ENCODE measurements around the gene RNF114.
A peak's percentile ranks its signal among the peaks of the same experiment; 100 is the strongest.
"Not testable (repeated sequence)": the region's sequence is repeated elsewhere in the genome, so short reads cannot be mapped to it uniquely, and the experiment has no call there.

RNF114 gene

DNA sequence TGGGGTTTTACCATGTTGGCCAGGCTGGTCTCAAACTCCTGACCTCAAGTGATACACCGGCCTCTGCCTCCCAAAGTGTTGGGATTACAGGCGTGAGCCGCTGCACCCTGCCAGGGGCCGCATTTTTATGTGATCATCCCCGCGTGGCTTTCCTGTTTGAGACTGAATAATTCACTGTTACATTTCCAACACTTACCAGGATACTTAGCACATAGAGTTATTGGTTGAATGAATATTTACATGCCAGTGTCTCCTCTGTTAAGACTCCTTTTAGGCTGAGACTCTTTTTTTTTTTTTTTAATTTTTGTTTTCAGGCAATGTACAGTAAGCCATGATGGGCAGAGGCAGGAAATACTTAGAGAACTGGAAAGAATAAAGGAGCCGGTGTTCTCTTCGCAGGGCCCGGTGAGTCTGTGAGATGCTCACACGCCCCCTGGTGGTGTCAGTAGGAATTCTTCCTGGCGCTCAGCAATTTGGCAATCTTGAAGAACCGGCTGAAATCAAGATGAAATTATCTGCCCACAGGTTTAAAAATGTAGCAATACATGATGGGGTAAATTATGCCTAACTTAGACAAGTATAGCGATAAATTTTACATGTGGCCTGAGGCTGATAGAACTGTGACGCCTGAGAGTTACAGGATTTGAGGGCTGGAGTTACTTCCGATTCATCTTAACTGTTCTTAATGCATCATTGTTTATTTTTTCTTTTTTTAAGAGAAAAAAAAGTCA, 7.6 kb upstream of the RNF114 start:
- DNase-seq = peak; percentile 78

DNA sequence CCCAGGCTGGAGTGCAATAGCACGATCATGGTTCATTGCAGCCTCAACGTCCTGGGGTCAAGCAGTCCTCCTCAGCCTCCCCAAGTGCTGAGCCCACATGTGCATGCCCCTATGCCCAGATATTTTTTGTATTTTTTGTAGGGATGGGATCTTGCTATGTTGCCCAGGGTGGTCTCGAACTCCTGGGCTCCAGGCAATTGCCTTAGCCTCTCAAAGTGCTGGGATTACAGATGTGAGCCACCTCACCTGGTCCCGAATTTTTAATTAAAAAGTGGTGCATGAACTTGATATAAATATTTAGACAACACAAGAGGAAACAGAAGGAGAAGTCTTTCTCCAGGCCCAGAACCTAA, 7.1 kb upstream of the RNF114 start:
- no peak for DNase-seq

DNA sequence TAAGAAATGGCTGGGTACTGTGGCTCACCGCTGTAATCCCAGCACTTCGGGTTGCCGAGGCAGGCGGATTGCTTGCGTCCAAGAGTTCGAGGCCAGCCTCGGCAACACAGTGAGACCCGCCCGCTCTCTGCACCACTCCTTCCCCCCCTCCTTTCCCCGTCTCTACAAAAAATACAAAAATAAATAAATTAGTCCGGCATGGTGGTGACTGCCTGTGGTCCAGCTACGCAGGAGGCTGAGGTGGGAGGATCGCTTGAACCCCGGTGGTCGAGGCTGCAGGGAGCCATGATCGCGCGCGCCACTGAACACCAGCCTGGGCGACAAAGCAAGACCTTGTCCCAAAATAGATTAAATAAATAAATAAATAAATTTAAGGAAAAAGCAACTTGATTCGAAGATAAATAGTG, 448 bp upstream of the RNF114 start:
- DNase-seq = no peak

DNA sequence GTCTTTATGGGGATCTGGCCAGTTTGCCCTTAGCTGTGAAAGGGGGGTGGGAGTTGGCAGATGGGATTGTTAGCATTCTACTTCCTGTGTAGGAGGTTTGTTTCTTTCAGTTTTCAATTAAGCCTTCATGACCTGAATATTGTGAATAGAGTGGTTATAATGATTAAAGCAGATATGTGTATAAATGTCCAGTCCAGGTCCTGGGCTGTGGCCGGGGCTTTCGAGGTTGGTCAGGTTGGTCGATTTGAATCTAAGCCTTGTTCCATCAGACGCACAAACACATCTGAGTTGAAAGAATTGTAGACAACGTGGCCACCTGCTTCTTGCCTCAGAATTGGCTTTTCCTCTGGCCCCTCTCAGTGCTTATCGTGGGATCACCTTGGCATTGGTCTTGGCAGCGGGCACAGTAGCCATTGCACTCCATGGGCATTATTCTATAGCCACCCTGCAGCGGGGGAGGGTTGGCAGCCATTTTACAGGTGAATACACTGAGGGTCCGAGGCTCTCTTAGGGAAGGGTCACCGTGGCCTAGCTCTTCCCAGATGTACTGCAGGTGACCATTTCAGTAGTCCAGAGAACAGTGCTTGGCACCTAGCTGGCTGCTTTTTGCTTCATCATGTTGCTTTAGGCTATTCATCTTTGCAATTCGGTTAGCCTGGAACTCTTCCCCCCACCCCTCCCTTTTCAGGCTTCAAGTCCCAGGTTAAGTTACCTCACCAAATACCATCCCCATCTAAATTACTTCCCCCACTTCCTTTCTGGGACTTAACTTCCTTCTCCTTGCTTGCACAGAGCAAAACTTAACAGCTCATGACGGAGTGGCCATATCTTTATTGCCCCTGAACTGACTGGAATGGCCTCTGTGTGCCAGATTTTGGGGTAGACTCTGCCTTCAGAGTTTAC, 1.1 kb downstream of the RNF114 start:
- DNase-seq = no peak

DNA sequence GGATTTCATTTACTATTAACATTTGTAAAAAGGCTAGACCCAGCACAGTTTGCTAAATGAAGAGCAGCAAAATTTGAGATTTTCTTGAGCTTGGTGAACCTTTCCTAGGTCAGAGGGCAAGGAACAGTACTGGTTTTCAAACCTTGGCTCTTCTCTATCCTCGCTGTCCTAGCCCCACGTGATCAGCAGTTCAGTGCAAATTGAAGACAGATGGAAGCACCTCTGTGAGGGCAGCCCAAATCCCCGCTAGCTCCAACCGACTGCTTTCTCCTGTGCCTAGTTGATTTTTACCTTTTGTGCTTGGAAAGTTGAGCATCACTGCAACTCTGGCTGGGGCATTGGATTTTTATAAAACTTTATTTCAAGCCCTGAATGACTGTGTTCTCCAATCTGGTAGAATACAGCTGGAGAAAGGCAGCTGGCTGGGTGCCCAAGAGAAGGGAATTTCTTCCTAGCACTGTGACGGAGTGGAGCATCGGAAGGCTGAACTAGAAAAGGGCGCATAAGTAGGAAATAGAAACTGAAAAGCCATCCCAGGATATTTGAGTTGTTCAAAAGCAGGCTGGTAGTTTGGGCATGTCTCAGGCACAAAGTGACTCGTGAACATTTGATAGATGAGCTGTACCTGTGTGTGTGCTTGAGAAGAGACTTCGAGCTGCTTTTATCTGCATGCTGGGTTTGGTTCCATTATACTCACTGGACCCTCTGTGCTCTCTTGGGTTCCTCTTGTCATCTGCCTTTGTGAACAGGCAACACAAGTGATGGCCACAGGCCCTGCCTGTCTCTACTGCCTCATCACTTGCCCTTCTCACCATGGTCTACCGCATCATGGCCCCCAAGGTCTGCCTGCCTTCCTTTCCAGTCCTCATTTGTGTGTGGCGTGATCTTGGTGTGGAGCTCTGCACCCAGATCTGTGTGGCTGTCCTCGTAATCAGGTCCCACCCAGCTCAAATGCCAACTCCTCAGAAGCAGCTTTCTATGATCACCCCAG, 2.3 kb downstream of the RNF114 start:
- no peak for DNase-seq

DNA sequence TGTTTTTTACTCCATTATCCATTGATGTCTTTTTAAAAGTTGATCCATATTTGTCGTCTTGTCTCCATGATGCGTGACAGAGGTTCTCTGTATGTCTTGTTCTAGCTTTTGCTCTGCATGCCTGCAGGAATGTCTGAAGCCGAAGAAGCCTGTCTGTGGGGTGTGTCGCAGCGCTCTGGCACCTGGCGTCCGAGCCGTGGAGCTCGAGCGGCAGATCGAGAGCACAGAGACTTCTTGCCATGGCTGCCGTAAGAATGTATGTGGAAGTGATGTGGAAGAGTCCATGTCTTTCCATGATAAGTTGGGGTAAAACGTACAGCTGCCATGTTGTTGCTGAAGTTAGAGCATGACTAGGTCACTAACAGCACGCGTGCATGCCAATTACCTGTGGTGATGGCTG, 5.3 kb downstream of the RNF114 start:
- no peak for DNase-seq

DNA sequence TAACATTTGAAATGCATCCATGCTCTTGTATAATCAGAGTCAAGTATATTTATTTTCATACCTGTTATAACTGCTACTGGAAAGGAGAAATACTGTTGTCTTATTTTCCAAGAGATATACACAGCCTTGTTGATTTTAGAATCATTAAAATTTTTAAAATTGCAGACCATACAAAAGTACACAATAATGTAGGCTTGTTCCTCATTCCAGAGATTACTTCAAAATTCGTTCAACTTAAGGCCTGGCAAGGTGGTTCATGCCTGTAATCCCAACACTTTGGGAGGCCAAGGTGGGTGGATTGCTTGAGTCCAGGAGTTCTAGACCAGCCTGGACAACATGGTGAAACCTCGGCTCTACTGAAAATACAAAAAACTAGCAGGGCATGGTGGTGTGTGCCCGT, 6.1 kb downstream of the RNF114 start:
- no peak for DNase-seq

DNA sequence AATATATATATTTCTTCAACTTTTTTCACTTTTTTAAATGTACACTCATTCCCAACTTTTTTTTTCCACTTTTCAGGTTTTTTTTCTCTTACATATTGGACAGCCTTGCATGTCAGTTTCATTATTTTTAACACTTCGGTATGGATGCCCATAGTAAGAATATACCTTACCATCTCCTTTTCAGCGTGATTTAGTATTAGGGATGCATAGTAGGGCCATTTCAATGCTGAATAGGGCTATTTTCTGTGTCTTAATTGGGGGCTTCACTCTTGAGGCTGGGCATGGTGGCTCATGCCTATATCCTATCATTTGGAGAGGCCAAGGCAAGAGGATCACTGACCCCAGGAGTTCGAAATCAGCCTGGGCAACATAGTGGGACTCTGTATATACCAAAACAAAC, 6.7 kb downstream of the RNF114 start:
- DNase-seq = no peak

DNA sequence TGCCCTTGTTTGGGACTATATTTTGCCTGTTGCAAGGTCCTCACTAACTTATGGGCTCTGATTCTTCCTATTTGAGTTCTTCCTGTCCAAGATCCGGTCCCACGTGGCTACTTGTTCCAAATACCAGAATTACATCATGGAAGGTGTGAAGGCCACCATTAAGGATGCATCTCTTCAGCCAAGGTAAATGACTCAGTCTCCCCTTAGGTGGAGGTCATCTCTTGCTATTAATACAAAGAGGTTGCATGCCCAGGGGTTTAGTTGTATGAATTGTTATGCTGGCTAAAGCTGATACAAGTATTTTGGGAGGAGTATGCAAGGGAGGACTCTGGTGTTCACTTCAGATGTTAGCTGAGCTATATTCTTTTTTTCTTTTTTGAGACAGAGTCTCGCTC, 9.1 kb downstream of the RNF114 start:
- no peak for DNase-seq

DNA sequence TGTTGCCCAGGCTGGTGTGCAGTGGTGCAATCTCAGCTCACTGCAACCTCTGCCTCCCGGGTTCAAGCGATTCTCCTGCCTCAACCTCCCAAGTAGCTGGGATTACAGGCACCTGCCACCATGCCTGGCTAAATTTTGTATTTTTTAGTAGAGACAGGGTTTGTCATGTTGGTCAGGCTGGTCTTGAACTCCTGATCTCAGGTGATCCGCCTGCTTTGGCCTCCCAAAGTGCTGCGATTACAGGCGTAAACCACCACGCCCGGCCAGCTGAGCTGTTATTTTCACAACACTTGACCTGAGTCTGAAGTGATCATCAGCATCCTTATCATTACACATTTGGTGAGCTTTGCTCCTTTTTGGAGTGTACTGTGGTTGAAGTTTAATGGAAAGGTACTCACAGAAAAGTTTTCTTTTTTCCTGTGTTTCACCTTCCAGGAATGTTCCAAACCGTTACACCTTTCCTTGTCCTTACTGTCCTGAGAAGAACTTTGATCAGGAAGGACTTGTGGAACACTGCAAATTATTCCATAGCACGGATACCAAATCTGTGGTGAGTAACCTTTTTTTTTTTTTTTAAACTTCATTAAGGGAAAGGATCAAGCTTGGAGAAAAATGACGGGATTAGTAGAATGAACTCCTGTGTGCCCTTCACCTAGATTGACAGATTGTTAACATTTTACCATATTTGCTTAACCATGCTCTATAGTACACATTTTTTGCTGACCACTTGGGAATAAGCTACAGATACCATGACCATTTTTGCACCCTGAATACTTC, 9.7 kb downstream of the RNF114 start:
- no peak for DNase-seq

DNA sequence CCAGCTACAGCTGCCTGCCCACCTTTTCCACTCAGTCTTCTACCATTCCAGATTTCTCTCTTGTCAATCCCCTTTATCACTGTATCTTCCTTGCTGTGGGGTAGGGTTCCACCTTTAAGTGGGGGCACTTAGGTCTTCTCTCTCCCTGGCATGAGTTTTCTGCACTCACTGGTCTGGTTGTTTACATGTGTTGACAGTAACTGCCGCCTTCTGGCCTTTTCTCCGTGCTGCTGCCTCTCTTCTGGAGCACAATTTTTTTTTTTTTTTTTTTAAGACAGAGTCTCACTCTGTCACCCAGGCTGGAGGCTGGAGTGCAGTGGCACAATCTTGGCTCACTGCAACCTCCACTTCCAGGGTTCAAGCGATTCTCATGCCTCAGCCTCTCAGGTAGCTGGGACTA, 12.0 kb downstream of the RNF114 start:
- DNase-seq = no peak

DNA sequence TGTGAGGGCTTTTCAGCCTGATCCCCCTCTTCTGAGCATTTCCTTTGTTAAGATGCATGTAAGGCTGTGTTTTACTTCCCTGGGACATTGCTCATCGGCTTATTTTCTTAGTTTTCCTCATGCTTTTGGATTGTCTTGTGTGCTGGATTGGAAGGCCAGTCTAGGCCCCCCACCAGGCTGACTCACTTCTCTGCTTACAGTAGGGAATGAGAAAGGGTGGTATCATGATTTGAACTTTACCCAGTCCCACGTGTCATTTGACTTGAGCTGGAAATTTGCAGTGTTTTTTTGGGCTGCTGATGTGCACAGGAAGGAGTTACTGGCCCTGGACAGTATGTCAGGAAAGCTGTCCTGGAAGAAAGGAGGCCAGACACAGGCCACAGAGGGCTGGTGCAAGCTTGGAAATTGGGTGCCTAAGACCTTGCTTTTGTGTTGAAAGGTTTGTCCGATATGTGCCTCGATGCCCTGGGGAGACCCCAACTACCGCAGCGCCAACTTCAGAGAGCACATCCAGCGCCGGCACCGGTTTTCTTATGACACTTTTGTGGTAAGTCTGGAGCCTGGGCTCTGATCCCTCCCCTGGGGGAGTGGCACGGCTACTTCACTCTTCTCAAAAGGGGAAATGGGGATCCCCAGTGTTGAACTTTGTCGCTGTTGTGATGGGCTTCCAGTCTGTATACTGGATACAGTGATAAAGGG, 12.8 kb downstream of the RNF114 start:
- peak; percentile 80 for DNase-seq

DNA sequence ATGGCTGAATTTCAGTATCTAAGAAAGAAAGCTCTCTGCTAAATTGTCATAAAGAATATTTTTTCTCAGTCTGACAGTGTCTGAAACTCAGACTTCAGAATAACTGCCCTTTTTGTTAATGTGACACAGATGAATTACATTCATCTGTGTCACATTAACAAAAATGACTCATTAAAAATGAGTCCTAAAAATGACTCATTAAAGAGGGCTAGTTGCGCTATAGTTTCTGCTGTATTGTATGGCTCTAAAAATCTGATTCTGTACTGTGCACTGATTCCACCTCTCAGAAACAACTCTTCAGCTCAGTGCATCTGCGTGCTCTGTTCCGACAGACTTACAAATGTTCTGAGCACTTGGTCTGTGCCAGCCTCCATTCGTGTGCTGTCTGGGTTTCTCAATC, 15.0 kb downstream of the RNF114 start:
- no peak for DNase-seq

DNA sequence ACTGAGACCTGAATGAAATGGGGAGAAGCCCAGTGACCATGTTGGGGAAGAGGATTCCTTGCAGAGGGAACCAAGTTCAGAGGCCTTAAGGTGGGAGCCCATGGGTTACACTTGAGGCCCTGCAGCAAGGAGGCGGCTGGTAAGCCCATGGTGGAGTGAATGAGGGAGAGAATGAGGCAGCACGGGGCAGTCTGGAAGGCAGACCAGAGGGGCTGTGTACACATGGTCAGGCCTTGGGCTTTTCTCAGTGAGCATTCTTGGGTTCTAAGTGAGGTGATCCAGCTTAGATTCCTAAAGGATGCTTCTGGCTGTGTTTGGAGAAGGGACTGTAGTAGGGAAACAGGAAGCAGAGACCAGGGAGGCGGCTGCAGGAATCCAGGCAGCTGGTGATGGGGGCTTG, 19.0 kb downstream of the RNF114 start:
- no peak for DNase-seq

DNA sequence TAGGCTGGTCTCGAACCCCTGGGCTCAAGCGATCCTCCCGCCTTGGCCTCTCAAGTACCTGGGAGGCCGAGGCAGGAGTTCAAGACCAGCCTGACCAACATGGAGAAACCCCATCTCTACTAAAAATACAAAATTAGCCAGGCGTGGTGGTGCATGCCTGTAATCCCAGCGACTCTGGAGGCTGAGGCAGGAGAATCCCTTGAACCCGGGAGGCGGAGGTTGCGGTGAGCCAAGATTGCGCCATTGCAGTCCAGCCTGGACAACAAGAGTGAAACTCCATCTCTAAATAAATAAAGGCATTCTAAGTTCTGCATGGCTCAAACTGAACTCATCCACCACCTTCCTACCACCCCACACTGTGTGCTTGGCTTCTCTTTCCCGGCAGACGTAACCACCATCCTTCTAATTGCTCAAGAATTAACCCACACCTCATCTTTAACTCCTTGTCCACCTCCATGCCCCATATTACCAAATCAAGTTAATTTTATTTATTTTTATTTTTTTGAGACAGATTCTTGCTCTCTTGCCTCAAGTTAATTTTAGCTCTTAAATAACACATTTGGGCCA, 19.7 kb downstream of the RNF114 start:
- DNase-seq = not testable (repeated sequence)

DNA sequence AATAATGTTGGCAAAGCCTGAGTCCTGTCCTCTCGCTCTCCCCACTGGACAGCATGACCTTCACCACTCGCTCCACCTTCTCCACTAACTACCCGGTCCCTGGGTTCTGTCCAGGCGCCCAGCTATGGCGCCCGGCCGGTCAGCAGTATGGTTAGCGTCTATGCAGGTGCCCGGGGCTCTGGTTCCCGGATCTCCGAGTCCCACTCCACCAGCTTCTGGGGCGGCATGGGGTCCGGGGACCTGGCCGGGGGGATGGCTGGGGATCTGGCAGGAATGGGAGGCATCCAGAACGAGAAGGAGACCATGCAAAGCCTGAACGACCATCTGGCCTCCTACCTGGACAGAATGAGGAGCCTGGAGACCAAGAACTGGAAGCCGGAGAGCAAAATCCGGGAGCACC, 20.5 kb downstream of the RNF114 start:
- no peak for DNase-seq

DNA sequence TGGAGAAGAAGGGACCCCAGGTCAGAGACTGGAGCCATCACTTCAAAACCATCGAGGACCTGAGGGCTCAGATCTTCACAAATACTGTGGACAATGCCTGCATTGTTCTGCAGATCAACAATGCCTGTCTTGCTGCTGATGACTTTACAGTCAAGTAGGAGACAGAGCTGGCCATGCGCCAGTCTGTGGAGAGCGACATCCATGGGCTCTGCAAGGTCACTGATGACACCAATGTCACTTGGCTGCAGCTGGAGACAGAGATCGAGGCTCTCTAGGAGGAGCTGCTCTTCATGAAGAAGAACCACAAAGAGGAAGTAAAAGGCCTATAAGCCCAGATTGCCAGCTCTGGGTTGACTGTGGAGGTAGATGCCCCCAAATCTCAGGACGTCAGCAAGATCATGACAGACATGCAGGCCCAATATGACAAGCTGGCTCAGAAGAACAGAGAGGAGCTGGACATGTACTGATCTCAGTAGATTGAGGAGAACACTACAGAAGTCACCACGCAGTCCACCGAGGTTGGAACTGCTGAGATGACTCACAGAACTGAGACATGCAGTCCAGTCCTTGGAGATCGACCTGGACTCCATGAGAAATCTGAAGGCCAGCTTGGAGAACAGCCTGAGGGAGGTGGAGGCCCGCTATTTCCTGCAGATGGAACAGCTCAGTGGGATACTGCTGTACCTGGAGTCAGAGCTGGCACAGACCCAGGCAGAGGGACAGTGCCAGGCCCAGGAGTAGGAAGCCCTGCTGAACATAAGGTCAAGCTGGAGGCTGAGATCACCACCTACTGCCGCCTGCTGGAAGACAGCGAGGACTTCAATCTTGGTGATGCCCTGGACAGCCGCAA, 21.1 kb downstream of the RNF114 start:
- DNase-seq = not testable (repeated sequence)

DNA sequence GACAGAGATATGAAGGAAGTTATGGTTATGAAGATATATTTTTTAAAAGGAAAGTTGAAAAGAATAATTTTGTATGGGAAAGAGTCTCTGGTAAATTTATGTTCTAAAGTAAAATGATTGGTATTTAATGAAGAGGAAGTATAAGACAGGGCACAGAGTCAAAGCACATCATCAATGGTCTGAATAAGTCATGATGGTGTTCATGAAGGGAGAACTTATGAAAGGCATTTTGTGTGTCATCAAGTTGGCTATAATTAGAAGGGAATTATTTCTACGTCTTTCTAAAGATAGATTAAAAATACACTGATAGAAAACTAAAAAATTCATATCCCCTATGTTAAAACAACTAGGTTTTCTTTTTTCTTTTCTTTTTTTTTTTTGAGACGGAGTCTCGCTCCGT, 25.2 kb downstream of the RNF114 start:
- DNase-seq = no peak

DNA sequence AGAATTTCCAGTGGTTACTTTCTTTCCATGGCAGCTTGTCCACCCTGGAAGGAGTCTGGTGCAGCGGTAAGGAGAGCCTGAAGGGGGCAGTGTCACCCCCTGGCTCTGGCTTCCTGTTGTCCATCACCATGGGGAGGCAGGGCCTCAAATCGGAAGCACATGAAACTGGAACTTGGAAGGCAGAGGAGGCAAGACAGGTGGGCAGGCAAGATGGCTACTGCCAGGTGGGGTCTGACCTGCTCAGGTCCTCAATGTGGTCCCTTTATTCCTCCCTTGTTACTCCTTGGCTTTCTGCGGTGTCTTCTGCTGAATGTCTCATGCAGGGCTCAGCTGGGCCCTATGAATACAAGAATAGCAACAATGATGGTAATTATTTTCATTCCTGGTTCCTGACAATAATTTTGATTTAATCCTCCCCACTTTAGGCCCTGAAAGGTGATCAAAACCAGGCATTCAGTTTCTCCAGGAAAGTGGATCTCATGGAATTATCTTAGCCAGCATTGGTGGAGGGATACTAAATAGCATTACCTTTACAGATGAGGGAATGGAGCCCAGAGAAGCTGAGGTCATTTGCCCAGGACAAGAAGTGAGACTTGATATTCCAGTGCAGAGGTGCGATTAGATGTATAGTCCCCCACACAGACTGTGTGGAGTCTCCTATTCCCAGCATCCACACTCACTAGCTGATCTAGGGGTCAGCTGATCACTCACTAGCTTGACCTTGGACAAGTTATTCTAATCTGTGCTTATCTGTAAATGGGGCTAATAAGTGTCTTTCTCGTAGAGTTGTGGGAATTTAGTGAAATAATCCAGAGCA, 29.0 kb downstream of the RNF114 start:
- no peak for DNase-seq

Measured in T1000 (cell line).